NCI-H82 treated with DMSO at 0.1 percent for 48 hours (cell line): ENCODE data around the gene SUV39H1.

Experiments used
- DNase-seq: peaks from one replicate; lab custom pipeline; 2025; ENCODE audit not compliant: unreplicated experiment; lab: John Stamatoyannopoulos, UW

Gene SUV39H1

DNA sequence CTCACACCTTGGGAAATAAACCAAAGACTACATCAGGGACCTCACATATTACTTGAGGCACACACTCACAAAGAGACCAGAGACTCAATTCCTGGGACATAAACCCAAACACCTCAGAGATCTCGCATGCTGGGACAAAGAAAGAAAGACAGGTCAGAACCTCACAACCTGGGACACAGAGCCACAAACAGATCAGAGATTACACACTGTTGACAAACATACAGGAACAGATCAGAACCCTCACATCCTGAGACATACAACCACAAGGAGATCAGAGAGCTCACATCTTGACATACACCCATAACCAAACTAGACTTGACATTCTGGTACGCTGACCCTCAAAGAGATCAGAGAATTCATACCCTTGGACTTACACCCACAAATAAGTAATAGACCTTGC lies 17.3 kb downstream of the SUV39H1 start:
- DNase-seq = no peak

DNA sequence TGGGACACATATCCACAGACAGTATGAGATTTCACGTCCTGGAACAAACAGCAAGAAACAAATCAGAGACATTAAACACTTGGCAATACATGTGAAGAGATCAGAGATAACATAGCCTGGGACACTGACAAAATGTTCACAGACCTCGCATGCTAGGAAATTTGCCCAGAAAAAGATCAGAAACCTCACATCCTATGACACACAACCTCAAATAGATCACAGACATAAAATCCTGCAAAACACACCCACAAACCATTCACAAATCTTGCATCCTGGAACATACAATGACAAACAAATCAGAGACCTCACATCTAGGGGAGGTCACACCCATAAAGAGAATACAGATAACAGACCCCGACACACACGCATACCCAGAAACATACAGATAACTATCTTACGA lies 18.0 kb downstream of the SUV39H1 start:
- DNase-seq = no peak

DNA sequence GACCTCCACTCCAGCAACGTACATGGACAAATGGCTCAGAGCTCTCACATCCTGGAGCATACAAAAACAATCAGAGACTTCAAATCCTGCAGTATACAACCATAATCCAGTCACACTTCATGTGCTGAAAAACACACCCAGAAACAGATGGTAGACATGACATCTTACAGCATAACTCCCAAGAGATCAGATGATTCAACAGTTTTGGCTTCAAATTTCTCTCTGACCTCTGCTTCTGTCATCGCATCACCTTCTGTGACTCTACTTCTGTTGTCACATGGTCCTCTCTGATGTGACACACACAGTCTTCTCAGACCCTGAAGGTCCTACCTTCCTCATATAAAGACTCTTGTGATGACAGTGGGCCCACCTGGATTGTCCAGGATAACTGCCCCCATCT lies 18.5 kb downstream of the SUV39H1 start:
- no peak for DNase-seq

DNA sequence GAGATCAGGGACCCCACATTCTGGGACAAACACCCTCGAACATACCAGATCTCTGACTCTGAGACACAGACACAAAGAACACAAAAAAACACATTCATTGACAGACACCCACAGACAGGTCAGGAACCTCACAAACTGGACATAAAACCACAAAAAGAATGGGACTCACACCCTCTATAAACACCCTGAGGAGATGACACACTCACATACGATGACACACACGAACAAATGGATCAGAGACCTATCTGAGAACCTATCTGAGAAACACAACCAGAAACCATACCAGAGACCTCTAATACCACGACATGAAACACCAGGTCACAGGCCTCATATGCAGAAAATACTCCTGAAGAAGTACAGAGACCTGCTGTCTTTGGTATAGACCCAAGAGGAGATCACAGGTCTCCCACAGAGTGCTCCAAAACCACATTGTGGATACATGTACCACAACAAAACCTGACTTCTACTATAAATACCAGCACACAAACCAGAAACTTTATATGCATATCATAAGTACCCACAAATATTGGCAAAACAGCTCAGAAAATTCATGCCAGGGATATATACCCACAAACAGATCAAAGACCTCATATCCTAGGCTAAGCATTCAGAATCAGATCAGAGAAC lies 19.5 kb downstream of the SUV39H1 start:
- no peak for DNase-seq

DNA sequence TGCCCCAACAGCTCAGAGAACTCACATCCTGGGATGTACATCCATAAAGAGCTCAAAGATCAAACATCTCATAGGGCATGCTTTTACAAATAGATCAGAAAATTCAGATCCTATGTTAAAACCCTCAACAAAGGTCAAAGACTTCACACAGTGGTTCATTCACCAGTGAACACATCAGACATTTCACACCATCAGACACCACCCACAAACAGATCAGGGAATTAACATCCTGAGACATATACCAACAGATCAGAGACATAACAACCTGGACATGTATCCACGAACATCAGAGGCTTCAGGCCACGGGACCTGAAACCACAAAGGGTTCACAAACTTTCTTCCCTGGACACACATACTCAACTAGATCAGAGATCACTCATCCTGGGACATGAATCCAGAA lies 23.4 kb downstream of the SUV39H1 start:
- DNase-seq = no peak

DNA sequence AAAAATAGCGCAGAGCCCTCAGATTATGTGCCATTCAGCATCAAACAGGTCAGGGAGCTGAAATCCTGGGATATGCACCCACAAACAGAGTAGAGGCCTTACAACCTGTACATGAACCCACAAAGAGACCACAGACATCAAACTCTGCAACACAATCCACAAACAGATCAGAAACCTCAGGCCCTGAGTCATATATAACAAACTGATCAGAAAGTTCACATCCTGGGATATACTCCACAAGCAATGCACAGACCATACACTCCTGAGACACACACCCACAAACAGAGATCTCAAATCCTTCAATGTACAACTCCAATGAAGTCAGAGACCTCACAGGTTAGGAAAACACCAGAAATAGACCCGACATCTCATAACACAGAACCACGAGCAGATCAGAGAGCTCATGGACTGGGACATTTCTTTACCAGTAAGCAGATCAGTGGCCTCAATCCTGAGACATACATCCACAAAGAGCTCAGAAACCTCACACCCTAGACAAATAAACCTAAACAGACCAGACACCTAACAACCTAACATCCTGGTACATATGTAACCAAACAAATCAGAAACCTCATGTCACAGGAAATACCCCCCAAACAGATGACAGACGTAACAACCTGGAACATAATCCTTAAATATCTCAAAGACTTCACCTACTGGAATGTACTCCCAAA lies 24.2 kb downstream of the SUV39H1 start:
- no peak for DNase-seq

DNA sequence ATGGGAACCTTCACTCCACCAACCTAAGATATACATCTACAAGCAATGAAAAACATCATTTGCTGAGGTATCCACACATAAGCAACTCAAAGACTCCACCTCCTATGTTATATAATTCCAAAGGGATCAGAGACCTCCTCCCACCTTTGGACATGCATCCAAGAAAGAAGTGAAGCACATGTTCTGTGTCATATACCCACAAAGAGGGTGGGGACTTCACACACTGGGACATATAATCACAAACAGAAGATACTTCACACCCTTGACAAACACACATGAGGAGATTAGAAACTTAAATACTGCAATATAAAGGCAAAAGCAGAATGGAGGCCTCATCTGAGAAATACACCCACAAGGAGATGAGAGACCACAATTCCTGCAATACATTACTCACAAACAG lies 25.4 kb downstream of the SUV39H1 start:
- DNase-seq = no peak

DNA sequence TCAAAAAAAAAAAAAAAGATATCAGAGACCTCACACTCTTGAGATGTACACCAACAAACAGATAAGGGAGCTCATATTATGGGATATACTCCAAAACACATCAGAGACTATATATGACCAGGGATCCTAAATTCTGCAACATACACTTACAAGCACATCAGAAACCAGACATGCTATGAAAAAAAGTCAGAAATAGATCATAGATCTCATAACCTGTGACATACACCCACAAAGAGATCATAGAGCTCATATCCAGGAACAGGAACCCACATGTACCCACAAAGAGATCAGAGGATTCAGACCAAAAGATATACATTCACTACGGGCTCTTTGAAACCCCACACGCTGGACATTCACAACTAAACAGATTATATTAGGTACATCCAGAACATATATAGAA lies 30.1 kb downstream of the SUV39H1 start:
- no peak for DNase-seq

DNA sequence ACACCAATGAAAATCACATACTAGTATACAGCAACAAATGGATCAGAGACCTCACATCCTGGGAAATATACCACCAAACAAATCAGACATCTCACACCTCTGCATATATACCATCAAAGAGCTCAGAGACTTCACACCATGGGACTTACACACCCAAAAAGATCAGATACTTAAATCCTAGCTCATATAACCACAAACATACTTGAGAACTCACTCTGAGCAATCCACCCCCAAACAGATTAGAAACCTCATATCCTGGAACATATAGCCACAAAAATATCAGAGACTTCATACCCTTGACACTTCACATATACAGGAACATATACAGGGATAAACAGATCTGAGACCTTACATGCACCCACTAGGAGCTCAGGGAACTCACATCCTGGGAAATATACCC lies 32.1 kb downstream of the SUV39H1 start:
- DNase-seq = no peak

DNA sequence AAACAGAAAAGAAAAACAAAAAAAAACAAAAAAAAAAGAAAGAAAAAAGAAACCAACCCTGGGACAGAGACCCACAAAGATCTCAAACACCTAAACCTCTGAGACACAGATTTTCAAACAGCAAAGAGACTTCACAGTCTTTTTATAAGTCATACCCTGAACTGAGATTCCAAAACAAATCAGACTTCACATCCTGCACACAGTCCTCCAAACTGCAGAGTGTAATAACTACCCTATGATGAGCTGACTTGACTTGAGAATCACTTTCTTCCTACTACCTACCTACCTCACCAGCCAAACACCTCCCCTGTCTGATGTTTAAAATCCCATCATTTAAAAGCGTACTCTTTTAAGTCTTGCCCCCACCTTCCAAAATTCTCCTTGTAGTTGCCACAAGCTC lies 39.8 kb downstream of the SUV39H1 start:
- no peak for DNase-seq

DNA sequence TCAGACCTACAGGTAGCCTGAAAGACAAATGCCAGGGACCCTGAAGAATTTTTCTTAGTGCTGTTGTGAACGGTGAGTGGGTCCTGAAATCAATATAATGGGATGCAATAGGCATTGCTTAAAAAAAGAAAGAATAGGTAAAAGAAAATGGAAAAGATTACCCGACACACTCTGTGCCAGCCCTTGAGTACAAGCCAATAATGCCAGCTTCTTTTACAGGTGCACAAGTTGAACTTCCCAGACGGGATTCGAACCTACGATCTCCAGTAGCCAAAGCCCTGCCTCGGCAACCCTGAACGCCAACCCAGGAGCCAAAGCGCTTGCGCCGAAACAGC lies 40.3 kb downstream of the SUV39H1 start:
- DNase-seq = no peak

DNA sequence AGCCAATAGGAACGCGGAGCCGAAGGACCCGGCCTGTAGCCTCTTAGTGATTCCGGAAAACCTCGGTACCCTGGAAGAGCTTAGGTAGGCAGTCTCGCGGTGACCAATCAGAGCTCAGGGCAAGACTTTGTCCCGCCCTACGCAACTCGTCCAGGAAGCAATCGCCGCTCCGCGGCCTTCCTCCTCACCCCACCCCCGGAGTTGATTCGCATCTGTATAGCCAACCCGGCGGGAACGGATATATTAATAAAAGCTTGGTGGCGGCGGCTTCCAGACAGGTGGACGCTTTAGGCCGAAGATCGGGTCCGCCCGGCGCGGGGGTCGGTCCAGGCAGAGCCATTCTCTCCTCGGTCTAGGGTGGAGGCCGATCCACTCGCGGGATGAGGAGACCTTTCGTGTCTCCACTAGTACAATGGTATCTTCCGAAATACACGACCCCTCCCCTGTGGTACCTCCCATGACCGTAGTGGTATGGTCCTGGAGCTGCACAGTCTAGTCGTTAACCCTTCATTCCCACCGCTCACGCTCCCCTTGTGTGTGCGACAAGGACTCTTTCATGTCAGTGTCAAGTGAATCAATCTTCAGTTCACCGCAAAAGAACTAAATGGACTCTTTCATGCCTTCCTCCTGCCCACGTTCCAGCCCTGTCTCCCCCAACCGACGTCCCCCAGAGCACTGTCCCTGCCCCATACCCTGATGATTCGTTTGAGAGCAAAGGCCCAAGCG lies 40.8 kb downstream of the SUV39H1 start:
- peak; percentile 90 for DNase-seq

DNA sequence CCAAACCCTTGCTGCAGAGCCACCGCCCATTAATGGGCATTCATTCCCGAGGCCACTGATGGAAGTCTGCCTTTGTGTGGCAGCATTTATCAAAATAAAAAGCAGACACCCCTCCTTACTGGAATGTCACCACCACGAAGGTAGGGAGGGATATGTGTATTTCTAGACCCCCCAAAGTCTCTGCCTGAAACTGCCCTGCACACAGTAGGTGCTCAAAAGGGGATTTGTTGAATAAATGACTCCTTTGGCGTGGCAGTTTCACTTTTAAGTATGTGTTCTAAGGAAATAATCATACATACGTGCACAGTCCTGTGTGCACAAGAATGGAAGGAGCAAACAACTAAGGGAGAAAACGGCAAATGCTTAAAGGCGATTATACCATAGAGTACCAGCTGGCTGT lies 41.4 kb downstream of the SUV39H1 start:
- peak; percentile 4 for DNase-seq

DNA sequence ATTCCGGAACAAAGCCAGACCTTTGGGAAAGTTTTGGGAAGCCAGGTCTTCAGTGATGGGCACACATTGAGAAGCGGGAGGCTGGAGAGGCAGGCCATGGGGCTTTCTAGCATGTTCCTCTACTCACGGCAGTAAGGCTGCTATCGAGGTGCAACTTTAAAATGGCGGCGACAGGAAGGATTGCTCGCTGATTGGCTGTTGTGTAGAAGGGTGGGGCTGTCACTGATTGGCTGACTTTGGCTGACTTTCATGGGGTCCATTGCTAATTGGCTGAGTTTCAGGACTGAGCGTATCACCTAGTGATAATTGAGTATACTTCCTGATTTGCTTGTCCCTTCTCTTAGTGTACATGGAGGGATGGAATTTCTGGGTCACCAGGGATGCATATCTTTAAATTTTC lies 45.3 kb downstream of the SUV39H1 start:
- no peak for DNase-seq

DNA sequence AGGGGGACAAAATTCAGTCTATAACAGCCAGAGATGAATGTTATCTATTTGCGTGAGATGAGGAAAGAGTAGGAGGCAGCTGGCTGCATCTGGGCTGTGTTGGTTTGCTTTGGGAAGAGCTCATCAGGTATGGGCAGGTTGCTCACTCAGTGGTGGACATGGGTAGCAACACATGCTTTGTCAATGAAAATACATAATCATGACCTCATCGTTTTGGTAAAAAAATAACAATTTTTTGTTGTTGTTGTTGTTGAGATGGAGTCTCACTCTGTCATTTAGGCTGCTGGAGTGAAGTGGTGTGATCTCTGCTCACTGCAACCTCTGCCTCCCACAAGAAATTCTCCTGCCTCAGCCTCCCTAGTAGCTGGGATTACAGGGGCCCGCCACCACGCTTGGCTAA lies 48.7 kb downstream of the SUV39H1 start:
- no peak for DNase-seq

DNA sequence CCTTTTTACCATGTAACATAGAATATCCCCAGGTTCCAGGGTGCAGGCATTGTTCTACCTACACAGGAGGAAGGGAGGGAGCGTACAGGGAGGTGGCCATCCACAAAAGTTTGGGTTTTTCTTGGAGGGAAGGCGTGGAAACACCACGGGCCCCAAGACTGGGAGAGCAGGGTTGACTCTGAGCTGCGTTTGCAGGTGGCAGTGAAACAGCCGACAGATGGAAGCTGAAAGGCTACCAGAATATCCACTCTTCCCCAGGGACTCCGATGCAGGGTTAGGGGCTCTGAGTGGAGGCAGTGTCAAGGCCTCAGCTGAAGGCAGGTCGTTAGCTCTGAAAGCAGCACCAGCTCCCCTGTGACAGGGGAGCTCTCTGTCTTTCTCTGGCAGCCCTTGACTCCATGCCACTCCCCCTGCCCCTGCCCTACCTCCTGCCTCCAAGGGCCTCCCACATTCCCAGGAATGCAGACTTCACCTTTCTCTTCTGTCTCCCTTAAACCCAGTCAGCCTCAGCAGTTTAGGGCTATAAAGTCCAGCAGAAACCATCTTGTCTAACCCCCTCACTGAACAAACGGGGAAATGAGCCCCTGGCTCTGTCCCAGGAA lies 51.0 kb downstream of the SUV39H1 start:
- peak; percentile 14 for DNase-seq

DNA sequence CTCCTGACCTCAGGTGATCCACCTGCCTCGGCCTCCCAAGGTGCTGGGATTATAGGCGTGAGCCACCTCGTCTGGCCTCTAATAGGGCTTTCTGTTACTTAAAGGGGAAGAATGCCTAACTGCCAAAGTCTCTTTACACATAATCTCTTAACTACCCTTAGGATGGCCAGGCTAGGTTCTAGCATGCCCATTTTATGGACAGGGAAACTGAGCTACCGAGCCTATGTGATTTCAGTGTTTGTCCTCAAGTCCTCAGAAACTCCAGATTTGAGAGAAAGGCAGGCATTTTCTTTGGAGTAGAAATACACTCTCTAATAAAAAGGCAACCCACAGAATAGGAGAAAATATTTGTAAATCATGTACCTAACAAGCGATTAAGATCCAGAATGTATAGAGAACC lies 52.6 kb downstream of the SUV39H1 start:
- DNase-seq = no peak

DNA sequence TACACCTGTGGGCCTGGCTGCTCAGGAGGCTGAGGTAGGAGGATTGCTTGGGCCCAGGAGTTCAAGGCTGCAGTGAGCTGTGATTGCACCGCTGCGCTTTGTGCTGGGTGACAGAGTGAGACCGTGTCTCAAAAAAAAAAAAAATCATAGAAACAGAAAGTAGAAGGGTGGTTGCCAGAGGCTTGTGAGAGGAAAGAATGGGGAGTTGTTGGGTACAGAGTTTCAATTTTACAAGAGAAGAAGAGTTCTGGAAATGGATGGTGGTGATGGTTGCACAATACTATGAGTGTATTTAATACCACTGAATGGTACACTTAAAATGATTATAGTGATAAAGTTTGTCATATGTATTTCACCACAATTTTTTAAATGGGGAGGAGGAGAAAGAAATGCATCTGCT lies 54.8 kb downstream of the SUV39H1 start:
- no peak for DNase-seq

DNA sequence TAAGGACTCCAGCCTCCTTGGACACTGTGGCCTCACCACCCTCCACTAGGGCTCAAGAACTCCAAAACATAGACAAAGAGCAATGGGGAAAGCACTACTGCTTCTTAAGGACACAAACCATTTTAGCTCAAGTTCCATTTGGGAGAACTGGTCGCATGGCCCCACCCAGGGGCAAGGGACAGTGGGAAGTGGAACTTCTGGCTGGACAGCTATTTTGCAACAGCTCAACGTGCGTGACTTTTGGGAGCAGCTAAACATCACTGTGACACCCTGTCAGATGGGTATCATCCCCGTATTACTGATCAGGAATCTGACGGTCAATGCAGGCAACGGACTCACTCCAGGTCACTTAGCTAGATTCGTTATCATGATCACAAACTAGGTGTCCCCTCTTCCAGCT lies 56.0 kb downstream of the SUV39H1 start:
- DNase-seq = no peak

DNA sequence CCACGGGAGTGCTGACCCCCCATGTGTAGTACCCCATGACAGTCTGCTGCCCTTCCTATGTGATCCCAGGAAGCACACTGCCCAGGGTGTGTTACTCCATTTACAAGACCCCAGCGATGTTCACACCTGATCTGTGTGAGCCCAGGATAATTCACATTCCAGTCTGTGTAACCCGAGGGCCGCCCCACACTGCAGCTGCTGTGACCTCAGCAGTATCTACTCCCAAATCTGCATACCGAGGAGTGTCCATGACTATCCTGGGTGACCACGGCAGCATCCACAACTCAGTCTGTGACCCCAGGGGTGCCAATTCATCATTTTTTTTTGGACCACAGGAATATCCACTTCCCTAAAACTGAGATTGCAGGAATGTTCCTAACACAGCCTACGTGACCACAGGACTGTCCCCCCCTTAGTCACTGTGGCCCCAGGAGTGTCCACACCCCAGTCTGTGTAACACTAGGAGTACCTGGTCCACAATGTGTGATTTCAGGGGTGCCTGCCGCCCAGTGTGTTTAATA lies 57.2 kb downstream of the SUV39H1 start:
- DNase-seq = no peak

DNA sequence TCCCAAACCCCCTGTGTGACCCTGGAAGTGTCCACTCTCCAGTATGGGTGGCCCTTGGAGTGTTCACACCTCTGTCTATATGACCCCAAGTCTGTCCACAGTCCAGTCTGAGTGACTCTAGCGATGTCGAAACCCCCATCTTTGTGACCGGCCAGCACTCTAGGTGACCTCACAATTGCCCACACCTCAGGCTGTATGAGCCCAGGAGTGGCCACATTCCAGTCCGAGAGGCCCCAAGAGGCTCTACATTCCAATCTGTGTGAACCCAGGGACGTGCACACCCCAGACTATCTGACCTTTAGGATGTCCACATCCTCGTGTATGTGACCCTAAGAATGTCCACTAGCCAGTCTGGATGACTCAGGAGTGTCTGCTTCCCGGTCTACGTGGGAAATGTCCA lies 57.7 kb downstream of the SUV39H1 start:
- no peak for DNase-seq
